ENCODE measurements around the gene EEF1AKMT3. TPM values are rescaled to one million over a fixed set of nuclear protein-coding genes. Genes with fewer than 3 reads are reported as not detected.

EEF1AKMT3 gene
- total and polyA plus RNA-seq, 9 of the 15 experiments (the other 6 are each of a cell fraction or from before 2014, with no cell fraction given), result 4.1 to 17.2 (median 7.9) TPM

- TF ChIP-seq USF1 (CRISPR knock-in tag; IDR thresholded peaks at IDR 0.05), result peak; percentile 5; the same call in 1 of the 2 replicates
- TF ChIP-seq HDAC1 (IDR thresholded peaks at IDR 0.05), result peak in 1 of 2 experiments; percentile 83; a peak in 2 of 4 replicates
- 0 out of 2 replicates have a peak, but pooled peaks have one; percentile 16 for TF ChIP-seq MYC (IDR thresholded peaks at IDR 0.05; ENCODE audit: low read depth, low read length)
- no peak for TF ChIP-seq MYC (CRISPR knock-in tag; IDR thresholded peaks at IDR 0.05; ENCODE audit: borderline replicate concordance, low read depth)
- no peak for TF ChIP-seq ELK3 (CRISPR knock-in tag; IDR thresholded peaks at IDR 0.05)
- peak in 1 of 3 experiments; percentile 29; a peak in 1 of 6 replicates for TF ChIP-seq ZBTB11 (CRISPR knock-in tag; IDR thresholded peaks at IDR 0.05)
- peak in 1 of 2 experiments; percentile 39; a peak in 1 of 4 replicates for TF ChIP-seq RCOR1 (IDR thresholded peaks at IDR 0.05; ENCODE audit: borderline replicate concordance in 1 of 2, low read depth in 2 of 2, low read length in 2 of 2)
- no peak for TF ChIP-seq RFX5 (IDR thresholded peaks at IDR 0.05; ENCODE audit: low read depth, low read length)
- no peak for TF ChIP-seq JUN (IDR thresholded peaks at IDR 0.05; ENCODE audit: borderline replicate concordance, low read depth, low read length)
- TF ChIP-seq JUN (CRISPR knock-in tag; IDR thresholded peaks at IDR 0.05; ENCODE audit: borderline replicate concordance), result no peak
- no peak for TF ChIP-seq SRSF7 (optimal IDR thresholded peaks at IDR 0.05; ENCODE audit: low read depth, low read length)
- TF ChIP-seq NCOA1 (IDR thresholded peaks at IDR 0.05; ENCODE audit: low read depth), result 0 out of 2 replicates have a peak, but pooled peaks have one; percentile 27
- TF ChIP-seq ZNF274 (IDR thresholded peaks at IDR 0.05; ENCODE audit: borderline replicate concordance, low read depth, low read length), result no peak
- no peak for TF ChIP-seq ETS2 (tag; IDR thresholded peaks at IDR 0.05; ENCODE audit: borderline replicate concordance, poor library complexity, severe bottlenecking)
- no peak for TF ChIP-seq ATF1 (CRISPR knock-in tag; IDR thresholded peaks at IDR 0.05)
- peak; percentile 30; the same call in 1 of the 2 replicates for TF ChIP-seq ATF1 (tag; IDR thresholded peaks at IDR 0.05)
- TF ChIP-seq MTA1 (IDR thresholded peaks at IDR 0.05; ENCODE audit: borderline replicate concordance), result peak; percentile 38; the same call in 1 of the 2 replicates
- no peak for TF ChIP-seq GATAD2B (IDR thresholded peaks at IDR 0.05; ENCODE audit: borderline replicate concordance)
- TF ChIP-seq PHB2 (IDR thresholded peaks at IDR 0.05; ENCODE audit: low read depth), result no peak
- 0 out of 2 replicates have a peak, but pooled peaks have one; percentile 87 for TF ChIP-seq DNMT1 (IDR thresholded peaks at IDR 0.05)
- TF ChIP-seq ZNF165 (CRISPR knock-in tag; IDR thresholded peaks at IDR 0.05; ENCODE audit: borderline replicate concordance), result no peak
- TF ChIP-seq KDM5B (IDR thresholded peaks at IDR 0.05; ENCODE audit: insufficient replicate concordance, low read depth, low read length), result peak; percentile 41
- TF ChIP-seq CBFA2T3 (IDR thresholded peaks at IDR 0.05), result 0 out of 2 replicates have a peak, but pooled peaks have one; percentile 8
- no peak for TF ChIP-seq ZNF830 (CRISPR knock-in tag; IDR thresholded peaks at IDR 0.05)
Measured at GRCh38 chr12:57754411-57755193, 17.8 kb upstream of the EEF1AKMT3 start, which contains the start of gene MARCHF9 (continued).

All from K562 (cell line).